ENCODE results near the gene UGCG.

DNA sequence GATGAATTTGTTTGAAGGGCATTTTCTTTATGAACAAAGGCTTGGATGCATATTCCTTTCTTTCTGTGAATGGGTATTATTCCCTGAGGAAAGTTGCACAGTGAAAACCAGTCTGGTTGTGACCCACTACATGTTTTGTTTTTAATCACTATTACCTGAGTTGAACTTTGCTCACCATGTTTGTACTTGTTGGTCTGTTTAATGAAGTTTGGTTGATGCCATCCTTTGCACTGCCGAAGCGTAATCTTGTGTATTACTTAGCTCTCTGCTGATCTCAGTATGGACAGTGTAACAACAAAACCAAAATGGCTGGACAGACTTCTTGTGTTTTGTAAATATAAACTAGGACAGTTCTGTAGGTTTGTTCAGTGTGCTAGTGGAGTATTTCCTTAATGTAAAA is 38.1 kb downstream of the UGCG start:
- no peak for TF ChIP-seq EZH2 (IDR thresholded peaks at IDR 0.05)
- TF ChIP-seq POLR2AphosphoS5 (IDR thresholded peaks at IDR 0.05; ENCODE audit: borderline replicate concordance, low read depth, low read length) = no peak

All from SK-N-MC (cell line).